8988T (cell line): ENCODE data around the gene ZNF415.
"Not testable (repeated sequence)": the region's sequence is repeated elsewhere in the genome, so short reads cannot be mapped to it uniquely, and the experiment has no call there.

Experiments
- DNase-seq: peaks from one replicate; pipeline ENCODE4 v3.0.0; 2011

ZNF415 gene

GRCh38 chr19:53102206-53102755, 30.4 kb downstream of the ZNF415 start:
- no peak for DNase-seq

- DNase-seq, result no peak
Measured at GRCh38 chr19:53101518-53101917, 31.2 kb downstream of the ZNF415 start.

GRCh38 chr19:53098570-53098969, 34.1 kb downstream of the ZNF415 start:
- not testable (repeated sequence) for DNase-seq

GRCh38 chr19:53096982-53097690, 35.6 kb downstream of the ZNF415 start:
- DNase-seq, result not testable (repeated sequence)

GRCh38 chr19:53096579-53096978, 36.1 kb downstream of the ZNF415 start:
- DNase-seq, result not testable (repeated sequence)

- DNase-seq, result no peak
Measured at GRCh38 chr19:53094754-53095575, 37.7 kb downstream of the ZNF415 start.

GRCh38 chr19:53092723-53093122, 40.0 kb downstream of the ZNF415 start:
- DNase-seq, result no peak

- DNase-seq, result no peak
Measured at GRCh38 chr19:53091413-53092254, 41.1 kb downstream of the ZNF415 start.

- DNase-seq, result no peak
Measured at GRCh38 chr19:53088091-53088490, 44.6 kb downstream of the ZNF415 start.

GRCh38 chr19:53086949-53087348, 45.8 kb downstream of the ZNF415 start:
- no peak for DNase-seq

GRCh38 chr19:53085496-53085895, 47.2 kb downstream of the ZNF415 start:
- no peak for DNase-seq

GRCh38 chr19:53082929-53083328, 49.8 kb downstream of the ZNF415 start:
- no peak for DNase-seq

- DNase-seq, result no peak
Measured at GRCh38 chr19:53079313-53079924, 53.3 kb downstream of the ZNF415 start.

GRCh38 chr19:53078668-53079067, 54.0 kb downstream of the ZNF415 start:
- no peak for DNase-seq

- no peak for DNase-seq
Measured at GRCh38 chr19:53076984-53077383, 55.7 kb downstream of the ZNF415 start.

- no peak for DNase-seq
Measured at GRCh38 chr19:53068834-53069233, 63.9 kb downstream of the ZNF415 start.

- DNase-seq, result no peak
Measured at GRCh38 chr19:53068199-53068598, 64.5 kb downstream of the ZNF415 start.

GRCh38 chr19:53057904-53058580, 74.7 kb downstream of the ZNF415 start:
- DNase-seq, result no peak
